Measurements from ENCODE around the gene TCF7L2.

DNA sequence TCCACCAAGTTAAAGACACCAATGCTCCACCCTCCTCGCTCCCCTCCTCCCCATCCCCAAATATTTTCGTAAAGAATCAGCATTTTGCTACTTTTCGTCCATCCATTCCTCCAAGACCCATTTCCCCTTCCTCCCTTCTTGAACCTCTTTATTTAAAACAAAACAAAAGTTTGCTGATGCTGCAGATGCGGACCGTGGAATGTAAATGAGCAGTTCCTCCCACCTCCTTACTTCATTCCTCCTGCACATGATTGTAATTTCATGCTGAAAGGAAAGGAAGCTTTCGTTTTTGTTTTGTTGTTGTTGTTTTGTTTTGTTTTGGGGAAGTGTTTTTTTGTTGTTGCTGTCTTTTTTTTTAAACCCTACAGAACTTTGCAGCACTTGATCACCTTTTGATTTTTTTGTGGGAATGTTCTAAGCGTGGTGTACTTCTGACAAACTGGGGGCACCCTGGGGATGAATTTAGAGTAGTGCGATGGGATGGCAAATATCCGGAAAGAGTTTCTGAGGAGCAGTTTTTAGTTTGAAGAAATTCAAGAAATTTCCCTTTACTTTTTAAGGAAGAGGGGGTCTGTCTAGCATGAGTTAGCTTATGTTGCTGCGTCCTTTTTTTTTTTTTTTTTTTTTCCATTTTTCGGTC lies 177.3 kb downstream of the TCF7L2 start:
- TF ChIP-seq, protein P1, sequence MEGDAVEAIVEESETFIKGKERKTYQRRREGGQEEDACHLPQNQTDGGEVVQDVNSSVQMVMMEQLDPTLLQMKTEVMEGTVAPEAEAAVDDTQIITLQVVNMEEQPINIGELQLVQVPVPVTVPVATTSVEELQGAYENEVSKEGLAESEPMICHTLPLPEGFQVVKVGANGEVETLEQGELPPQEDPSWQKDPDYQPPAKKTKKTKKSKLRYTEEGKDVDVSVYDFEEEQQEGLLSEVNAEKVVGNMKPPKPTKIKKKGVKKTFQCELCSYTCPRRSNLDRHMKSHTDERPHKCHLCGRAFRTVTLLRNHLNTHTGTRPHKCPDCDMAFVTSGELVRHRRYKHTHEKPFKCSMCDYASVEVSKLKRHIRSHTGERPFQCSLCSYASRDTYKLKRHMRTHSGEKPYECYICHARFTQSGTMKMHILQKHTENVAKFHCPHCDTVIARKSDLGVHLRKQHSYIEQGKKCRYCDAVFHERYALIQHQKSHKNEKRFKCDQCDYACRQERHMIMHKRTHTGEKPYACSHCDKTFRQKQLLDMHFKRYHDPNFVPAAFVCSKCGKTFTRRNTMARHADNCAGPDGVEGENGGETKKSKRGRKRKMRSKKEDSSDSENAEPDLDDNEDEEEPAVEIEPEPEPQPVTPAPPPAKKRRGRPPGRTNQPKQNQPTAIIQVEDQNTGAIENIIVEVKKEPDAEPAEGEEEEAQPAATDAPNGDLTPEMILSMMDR (IDR thresholded peaks at IDR 0.05): no peak
- TF ChIP-seq POLR2A (IDR thresholded peaks at IDR 0.05): no peak

All from body of pancreas (tissue), 4 donors.